LHCN-M2 (cell line): ENCODE data around the gene SPART. TPM values are rescaled to one million over a fixed set of nuclear protein-coding genes. Genes with fewer than 3 reads are reported as not detected.
A peak's percentile ranks its signal among the peaks of the same experiment; 100 is the strongest.

Source experiments
- DNase-seq: peaks from one replicate; pipeline ENCODE4 v3.0.0-alpha.2; 2012; ENCODE audit warnings: low read depth
- polyA plus RNA-seq: library from polyadenylated mRNA; unstranded; fragments of >200 nt; gene quantifications from one replicate; pipeline ENCODE4 v1.2.1, GENCODE V29; 2012; ENCODE audit warnings: missing spikeins
- total RNA-seq: library from RNA; depleted of rRNA; stranded (reverse); fragments of >200 nt; gene quantifications from 2 replicates; pipeline ENCODE4 v1.2.3, GENCODE V29; 2014; rRNA removed

The SPART gene
- total RNA-seq: 107 and 117 TPM in 2 replicates
- polyA plus RNA-seq: 43.5 TPM

DNA sequence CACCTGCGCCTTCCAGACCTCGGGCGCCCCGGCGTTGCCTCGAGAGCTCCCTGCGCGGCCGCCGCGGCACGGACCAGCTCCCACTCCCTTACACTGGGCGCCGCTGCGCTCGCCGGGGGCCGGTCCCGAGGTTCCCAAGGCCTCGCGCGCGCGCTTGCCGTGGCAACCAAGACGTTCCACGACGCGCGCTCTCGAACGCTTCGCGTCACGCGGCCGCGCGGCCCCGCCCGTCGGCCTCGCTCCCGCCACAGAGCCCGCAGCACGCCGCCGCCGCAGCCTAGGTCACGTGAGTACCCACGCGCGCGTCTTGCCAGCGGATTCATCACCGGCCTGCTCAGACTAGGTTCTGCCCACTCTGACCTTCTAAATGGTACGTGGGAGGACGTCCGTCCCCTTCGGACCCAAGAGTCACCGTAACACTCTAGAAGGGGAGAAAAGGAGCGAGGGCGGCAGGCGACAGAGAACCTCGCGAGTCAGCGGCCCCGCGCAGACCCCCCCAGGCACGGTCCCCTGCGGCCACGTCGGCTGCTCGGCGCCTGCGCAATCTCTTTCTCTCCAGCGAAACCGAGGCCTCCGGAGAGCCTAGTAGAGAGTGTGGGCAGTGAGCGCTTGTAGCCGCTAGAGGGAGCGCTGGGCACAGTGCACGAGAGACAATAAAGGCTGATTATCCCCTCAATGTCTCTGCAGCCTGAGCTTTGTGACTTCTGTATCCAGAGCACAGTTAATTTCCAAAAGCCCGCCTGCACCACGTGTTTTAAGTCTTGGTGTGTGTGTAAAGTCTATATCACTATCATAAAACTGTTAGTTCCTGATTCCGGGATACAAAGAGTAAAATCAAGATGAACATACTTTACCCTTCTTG, at the start of gene SPART:
TSS of gene SPART (minus strand) at position 173 of the 862 bp plus-strand sequence. CDS start 10,564 bp downstream, outside the sequence.
- peak; percentile 91 for DNase-seq

DNA sequence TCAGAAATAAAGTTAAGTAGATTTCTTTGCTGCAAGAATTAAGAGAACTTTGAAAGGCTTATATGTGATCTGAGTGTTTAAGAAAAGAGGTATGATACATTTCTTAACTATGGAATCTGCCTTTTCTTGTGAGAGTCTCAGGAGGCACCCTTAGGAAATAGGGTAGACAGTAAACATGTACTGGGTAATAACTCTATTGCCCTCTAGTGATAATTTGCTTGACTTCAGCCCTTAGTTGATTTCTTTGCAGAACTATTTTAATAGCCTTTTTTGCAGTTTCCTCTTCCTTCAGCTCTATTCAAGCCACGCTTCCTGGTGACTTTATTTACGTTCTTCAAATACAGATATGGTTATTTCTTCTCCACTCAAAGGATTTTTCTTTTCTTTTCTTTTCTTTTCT, 49.1 kb upstream of the SPART start:
- DNase-seq: peak; percentile 65

- DNase-seq: peak; percentile 26
Measured at GRCh38 chr13:36385489-36385888, 39.3 kb upstream of the SPART start.

DNA sequence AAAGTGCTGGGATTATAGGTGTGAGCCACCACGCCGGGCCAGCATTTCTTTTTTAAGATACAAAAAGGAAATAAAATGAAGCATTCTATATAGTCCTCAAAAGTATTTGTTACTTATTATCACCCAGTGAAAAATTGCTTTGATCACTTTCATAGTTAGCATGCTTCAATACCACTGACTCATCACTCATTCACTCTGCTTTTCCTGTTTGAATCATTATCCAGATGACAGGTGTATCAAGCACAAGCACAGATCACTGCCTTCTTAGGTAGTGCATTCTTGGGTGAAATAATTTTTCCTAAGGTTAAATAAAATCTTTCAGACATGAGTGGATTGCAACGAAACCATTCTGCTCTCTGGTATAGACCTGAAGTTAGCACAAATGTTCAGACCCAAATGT, 35.8 kb upstream of the SPART start:
- DNase-seq: peak; percentile 52

- no peak for DNase-seq
Measured at GRCh38 chr13:36377826-36378468, 31.8 kb upstream of the SPART start.

GRCh38 chr13:36374063-36374462, 27.9 kb upstream of the SPART start:
- no peak for DNase-seq

DNA sequence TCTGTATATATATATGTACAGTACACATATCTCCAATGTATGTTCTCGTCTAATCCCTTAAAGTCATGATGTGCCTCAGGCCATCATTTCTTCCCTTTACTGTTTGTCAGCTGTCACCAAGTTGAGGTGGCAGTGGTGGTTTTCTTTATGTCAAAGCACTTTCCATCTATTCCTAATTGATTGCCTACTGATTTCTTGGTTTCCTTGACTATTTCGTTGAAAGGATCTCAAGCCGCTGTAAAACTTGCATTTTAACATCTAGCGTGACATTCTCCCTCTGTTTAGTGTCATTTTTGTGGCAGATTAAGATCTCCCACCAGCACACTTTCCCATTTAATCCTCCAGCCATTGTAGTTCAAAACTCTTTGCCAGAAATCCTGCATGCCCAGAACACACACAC, 25.0 kb upstream of the SPART start:
- DNase-seq: no peak

DNA sequence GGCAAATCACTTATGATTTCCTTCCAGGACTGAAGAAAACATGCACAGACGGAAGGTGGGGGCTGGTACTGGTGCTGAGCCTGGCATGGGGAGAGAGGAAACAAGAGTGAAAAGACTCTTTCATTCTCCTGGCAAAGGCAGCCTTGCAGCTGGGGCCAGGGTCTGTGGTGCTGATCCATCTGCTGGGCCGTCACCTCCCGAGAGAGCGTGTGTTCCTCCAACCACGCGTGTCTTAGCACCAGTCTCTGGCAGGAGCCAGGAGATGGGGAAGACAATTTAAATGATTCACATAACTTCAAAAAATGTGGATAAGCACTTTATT, 23.9 kb upstream of the SPART start:
- DNase-seq: no peak

GRCh38 chr13:36369268-36370107, 23.3 kb upstream of the SPART start:
- no peak for DNase-seq

DNA sequence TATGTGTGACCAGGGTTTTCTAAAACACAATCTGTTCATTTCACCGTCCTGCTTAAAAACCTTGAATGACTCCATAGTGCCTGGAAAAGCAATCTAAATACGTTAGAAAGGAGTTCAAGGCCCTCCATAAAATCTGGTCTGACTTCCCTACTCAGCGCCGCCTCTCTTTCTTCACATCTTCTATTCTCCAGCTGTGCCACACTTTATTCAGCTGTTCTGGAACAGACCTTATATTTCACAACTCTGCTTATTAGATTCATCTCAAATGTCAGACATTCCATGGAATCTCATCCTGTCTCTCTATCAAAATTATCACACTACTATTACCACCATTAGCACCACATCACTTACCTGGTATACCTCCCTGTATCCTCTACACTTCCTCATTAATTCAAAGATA, 19.8 kb upstream of the SPART start:
- peak; percentile 64 for DNase-seq

DNA sequence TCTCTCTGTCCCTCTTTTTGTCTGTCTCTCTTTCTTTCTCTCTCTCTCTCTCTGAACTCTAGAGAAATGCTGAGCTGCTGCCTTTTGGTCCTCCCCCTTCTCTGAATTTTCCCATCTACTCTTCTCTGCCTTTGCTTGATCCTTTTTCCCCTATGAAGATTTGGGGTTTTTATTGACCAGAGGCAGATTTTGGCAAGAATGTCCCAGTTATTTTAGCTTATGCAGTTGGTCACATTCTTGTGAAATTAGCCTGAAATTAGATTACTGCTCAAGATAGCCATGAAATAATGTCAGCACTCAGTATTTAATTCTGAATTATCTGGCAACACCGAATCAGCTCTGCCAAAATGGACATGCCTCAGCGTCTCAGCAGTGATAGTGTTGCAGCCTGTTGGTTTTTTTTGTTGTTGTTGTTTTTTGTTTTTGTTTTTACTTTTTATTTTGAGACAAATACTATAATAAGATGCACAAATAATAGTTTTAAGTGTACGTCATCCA, 17.2 kb upstream of the SPART start:
- no peak for DNase-seq

DNA sequence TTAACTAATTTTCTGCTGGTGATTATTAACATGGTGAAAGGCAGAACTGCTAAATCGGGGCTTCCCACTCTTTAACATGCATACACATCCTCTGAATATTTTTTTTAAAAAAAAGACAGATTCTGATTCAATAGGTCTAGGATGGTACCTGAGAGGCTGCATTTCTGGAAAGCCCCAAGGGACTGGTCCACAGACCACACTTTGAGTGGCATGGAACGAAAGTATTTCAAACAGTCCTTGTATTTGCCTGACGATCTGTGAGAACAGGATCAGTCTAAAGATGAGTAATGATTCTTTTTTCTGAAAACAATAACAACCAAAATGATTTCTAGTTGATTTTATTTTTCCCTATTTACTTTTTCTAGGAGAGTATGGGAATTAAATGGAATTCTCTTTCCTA, 16.7 kb upstream of the SPART start:
- no peak for DNase-seq

DNA sequence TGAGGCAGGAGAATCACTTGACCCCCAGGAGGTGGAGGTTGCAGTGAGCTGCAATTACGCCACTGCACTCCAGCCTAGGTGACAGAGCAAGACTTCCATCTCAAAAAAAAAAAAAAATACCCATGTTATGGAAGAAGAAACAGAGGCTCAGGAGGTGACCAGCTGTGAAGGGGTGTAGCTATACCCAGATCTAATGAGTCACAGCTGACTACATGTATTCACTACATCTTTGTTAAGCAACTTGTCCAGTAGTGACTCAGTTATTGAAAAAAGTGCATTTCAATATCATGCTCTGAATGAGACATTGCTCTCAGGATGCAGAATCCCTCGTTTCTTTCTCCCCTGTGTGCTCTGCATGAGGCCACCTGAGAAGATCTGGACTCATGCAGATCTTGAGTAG, 16.1 kb upstream of the SPART start:
- DNase-seq: peak; percentile 88

- DNase-seq: no peak
Measured at GRCh38 chr13:36360903-36361302, 14.7 kb upstream of the SPART start.

GRCh38 chr13:36359301-36359950, 13.2 kb upstream of the SPART start:
- DNase-seq: no peak

GRCh38 chr13:36358175-36358718, 12.1 kb upstream of the SPART start:
- DNase-seq: peak; percentile 31

GRCh38 chr13:36357692-36358091, 11.5 kb upstream of the SPART start:
- no peak for DNase-seq

GRCh38 chr13:36357231-36357630, 11.0 kb upstream of the SPART start:
- no peak for DNase-seq

- no peak for DNase-seq
Measured at GRCh38 chr13:36356058-36356457, 9.9 kb upstream of the SPART start.

- DNase-seq: no peak
Measured at GRCh38 chr13:36355632-36356031, 9.4 kb upstream of the SPART start.
